HepG2 (cell line): ENCODE results near the gene IL4I1.

Source experiments
- CTCF ChIP-seq: sonication (generic); formaldehyde crosslinking; IDR thresholded peaks from 2 replicates; pipeline ENCODE4 v1.5.0; 2020; ENCODE audit warnings: mild to moderate bottlenecking, missing genetic modification reagents, moderate library complexity
- EP300 ChIP-seq, 3 experiments: sonication (generic) in 1 of 3; formaldehyde crosslinking in 1 of 3; IDR thresholded peaks; 2 replicates each; pipeline versions ENCODE4 v1.5.1 to v1.6.1; 2011 to 2020; ENCODE audit warnings: low read depth in 2 of 3, low read length in 2 of 3, borderline replicate concordance in 1 of 3, improper control_type of control experiment in 1 of 3, mild to moderate bottlenecking in 1 of 3, missing genetic modification reagents in 1 of 3, moderate library complexity in 1 of 3
- POLR2A ChIP-seq, 2 experiments: IDR thresholded peaks; 2 replicates each; pipeline ENCODE4 v1.6.1; 2011; ENCODE audit warnings: low read depth in 2 of 2, low read length in 2 of 2, mild to moderate bottlenecking in 1 of 2, moderate library complexity in 1 of 2; ENCODE audit not compliant: insufficient read depth in 1 of 2
- RAD21 ChIP-seq: fragments of 450-650 bp; formaldehyde crosslinking; IDR thresholded peaks from 2 replicates; pipeline ENCODE4 v1.5.0; 2020; ENCODE audit warnings: mild to moderate bottlenecking
- SIN3A ChIP-seq: IDR thresholded peaks from 2 replicates; pipeline ENCODE4 v1.6.1; 2011; ENCODE audit warnings: low read depth, mild to moderate bottlenecking, control low read depth, low read length, borderline replicate concordance
- ZBTB7A ChIP-seq: sonication (generic); formaldehyde crosslinking; IDR thresholded peaks from 2 replicates; pipeline ENCODE4 v1.8.0; 2022; ENCODE audit warnings: mild to moderate bottlenecking, missing genetic modification reagents
- ZNF282 ChIP-seq: fragments of 450-650 bp; IDR thresholded peaks from 2 replicates; pipeline ENCODE4 v1.6.1; 2018; ENCODE audit not compliant: partially characterized antibody
- TF ChIP-seq, protein P1 (sequence below): sonication (generic); formaldehyde crosslinking; IDR thresholded peaks from 2 replicates; pipeline ENCODE4 v1.8.0; 2022; ENCODE audit warnings: mild to moderate bottlenecking, missing genetic modification reagents, moderate library complexity
- TF ChIP-seq, protein P2 (sequence below): sonication (generic); formaldehyde crosslinking; IDR thresholded peaks from 2 replicates; pipeline ENCODE4 v1.9.0; 2022; ENCODE audit warnings: missing genetic modification reagents, mild to moderate bottlenecking, borderline replicate concordance

DNA sequence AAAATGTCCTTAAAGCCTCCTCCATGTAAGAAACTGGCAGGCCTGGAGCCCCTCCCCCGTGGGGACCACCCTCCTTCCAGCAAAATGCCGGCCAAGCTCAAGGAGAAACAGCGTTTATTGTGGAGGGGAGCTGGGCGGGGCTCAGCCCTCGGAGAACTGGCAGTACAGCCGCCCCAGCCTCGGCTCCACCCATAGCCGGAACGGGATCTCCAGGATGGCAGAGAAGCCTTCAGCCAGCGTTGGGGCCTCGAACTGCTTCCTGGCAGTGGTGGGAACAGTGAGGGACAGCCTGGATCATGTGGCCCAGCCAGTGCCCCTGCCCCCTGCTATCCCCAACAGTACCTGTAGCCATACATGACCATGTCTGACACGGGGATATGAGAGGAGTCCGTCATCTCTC is 35.6 kb downstream of the IL4I1 start:
- TF ChIP-seq, protein P1, sequence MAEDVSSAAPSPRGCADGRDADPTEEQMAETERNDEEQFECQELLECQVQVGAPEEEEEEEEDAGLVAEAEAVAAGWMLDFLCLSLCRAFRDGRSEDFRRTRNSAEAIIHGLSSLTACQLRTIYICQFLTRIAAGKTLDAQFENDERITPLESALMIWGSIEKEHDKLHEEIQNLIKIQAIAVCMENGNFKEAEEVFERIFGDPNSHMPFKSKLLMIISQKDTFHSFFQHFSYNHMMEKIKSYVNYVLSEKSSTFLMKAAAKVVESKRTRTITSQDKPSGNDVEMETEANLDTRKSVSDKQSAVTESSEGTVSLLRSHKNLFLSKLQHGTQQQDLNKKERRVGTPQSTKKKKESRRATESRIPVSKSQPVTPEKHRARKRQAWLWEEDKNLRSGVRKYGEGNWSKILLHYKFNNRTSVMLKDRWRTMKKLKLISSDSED (CRISPR knock-in tag): no peak
- TF ChIP-seq CTCF (CRISPR knock-in tag): no peak
- no peak for TF ChIP-seq POLR2A (IDR thresholded peaks at IDR 0.05; ENCODE audit: insufficient read depth in 1 of 2, low read depth in 2 of 2, low read length in 2 of 2)
- TF ChIP-seq RAD21 (CRISPR knock-in tag): no peak
- TF ChIP-seq ZBTB7A (CRISPR knock-in tag): no peak
- no peak for TF ChIP-seq ZNF282
- TF ChIP-seq SIN3A: no peak
- no peak for TF ChIP-seq EP300 (IDR thresholded peaks at IDR 0.05; ENCODE audit: low read depth in 2 of 2, low read length in 2 of 2)
- no peak for TF ChIP-seq EP300 (CRISPR knock-in tag; IDR thresholded peaks at IDR 0.05; ENCODE audit: borderline replicate concordance)
- TF ChIP-seq, protein P2, sequence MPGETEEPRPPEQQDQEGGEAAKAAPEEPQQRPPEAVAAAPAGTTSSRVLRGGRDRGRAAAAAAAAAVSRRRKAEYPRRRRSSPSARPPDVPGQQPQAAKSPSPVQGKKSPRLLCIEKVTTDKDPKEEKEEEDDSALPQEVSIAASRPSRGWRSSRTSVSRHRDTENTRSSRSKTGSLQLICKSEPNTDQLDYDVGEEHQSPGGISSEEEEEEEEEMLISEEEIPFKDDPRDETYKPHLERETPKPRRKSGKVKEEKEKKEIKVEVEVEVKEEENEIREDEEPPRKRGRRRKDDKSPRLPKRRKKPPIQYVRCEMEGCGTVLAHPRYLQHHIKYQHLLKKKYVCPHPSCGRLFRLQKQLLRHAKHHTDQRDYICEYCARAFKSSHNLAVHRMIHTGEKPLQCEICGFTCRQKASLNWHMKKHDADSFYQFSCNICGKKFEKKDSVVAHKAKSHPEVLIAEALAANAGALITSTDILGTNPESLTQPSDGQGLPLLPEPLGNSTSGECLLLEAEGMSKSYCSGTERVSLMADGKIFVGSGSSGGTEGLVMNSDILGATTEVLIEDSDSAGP (CRISPR knock-in tag): no peak
